Activated CD4-positive, alpha-beta T cell treated with anti-CD3 and anti-CD28 coated beads, Interleukin-2, amount 50 U/mL, for 48 hours (primary cell): ENCODE data around the gene MMGT1.
A peak's percentile ranks its signal among the peaks of the same experiment; 100 is the strongest.

Experiments used
- DNase-seq, 2 experiments: peaks; one replicate each; pipeline ENCODE4 v3.0.0-alpha.2; 2020

Gene MMGT1

DNA sequence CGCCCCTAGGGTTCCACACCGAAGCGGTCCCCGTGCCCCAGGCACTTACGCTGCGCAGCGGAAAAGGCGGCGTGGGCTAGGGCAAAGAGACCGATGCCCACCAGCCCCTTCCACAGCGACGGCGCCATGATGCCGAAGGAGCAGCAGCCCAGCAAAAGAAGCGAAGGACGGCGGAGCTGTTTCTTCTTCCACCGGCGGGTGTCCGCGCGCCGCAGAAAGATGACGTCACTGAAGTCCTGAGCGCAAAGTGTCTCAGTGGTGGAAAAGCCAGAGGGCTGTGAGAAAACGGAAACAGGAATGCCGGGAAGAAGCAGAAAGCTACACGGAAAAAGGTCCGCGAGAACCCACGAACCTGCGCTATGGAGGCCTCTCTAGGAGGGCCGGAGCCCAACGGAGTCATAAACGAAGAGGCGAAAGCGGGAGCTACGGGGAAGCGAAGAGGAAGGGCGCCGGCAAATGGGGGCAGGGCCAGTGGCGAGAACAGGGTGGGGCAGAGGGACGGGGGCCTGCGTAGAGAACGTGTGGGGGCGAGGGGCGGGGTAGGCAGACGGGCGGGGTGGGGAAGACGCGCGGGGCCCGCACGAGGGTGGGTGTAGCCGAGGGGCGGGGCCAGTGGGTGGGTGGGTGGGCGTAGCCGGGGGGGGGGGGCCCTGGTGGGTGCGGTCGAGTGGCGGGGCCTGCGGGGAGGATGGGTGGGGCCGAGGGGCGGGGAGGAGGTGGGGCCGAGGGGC, at the start of gene MMGT1:
MMGT1 (minus strand) TSS at position 441 of the 731 bp plus-strand sequence; CDS start at position 128, 313 bp downstream.
- DNase-seq: peak; percentile 82 to 83

DNA sequence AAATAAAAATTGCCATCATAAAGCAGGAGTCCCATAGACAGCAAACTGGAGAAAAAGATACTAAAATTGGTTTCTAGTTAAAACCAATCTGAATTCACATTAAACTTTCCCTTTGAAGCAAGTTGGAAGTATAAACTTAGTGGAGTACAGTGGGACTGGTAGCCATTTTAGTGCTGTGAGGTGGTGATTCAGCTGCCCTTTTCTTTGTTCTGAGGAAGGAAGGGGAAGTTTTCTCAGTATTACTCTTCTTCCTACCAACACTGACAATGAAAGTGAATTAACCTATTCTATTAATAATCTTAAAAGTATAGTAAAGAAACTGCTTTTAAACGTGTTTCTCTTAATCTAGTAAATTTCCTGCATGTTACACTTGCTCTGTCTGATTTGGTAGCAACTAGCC, 48.1 kb upstream of the MMGT1 start:
- DNase-seq: no peak

DNA sequence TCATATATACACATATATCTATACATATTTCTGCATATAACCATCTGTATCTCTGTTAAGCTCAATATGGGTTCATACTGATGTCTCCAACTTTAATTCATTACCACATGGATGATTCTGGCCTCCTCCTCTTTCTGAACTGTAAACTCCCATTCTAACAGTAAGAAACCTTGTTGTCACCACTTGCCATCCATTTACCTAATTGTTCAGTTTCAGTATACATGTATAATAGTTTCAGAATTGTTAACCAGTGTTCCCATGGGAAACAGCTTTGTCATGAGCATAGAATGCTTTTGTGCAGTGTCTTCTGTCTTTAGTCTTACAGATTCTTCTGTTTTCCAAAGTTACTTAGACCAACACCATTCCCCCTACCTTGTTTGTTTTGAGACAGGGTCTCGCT, 47.4 kb upstream of the MMGT1 start:
- no peak for DNase-seq

DNA sequence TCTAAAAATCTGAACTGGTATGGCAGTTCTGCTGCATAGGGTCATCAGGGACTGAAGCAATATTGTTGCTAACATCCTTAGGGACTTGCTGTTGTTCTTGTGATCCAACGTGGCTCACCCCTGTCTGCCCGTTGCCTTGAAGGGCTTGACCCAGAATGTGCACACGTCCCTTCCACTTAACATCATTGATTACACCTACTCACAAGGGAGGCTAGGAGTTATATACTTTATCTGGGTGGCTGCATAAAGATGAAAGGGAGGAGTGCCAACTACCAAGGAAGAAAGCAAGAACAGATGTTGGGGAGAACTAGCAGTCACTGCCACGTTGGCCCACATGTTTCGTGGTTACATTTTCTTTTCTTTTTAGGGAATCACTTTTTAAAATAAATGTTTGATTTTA, 45.4 kb upstream of the MMGT1 start:
- DNase-seq: no peak

- DNase-seq: no peak
Measured at GRCh38 chrX:136016881-136017280, 43.1 kb upstream of the MMGT1 start.

GRCh38 chrX:136015016-136015415, 41.2 kb upstream of the MMGT1 start:
- no peak for DNase-seq

- DNase-seq: no peak
Measured at GRCh38 chrX:135988245-135988644, 14.5 kb upstream of the MMGT1 start.

- DNase-seq: no peak
Measured at GRCh38 chrX:135985973-135986310, 12.2 kb upstream of the MMGT1 start.

DNA sequence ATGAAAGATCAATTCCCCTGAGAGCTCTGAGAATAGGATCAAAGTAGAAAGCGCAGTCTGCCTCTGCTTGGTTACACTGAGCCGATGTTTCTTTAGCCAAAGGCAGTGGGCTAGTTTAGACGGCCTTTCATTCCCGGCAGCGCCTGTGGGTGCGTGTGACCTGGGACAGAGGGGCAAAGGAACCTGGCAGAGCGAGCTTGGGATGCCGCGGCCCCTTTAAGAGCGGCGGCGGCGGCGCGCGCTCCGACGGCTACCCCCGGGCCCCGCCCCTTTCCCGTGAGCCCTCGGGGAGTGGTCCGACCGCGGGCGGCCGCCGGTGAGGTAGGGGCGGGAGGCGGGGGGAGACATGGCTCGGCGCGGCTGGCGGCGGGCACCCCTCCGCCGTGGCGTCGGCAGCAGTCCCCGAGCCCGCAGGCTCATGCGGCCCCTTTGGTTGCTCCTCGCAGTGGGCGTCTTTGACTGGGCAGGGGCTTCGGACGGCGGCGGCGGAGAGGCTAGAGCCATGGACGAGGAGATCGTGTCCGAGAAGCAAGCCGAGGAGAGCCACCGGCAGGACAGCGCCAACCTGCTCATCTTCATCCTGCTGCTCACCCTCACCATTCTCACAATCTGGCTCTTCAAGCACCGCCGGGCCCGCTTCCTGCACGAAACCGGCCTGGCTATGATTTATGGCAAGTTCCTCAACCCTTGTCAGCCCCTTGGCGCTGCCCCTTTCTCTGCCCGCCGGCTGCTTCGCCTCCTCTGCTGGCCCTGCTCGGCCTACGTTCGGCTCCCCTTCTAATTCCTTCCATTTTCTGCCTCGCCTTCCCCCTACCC, 11.6 kb upstream of the MMGT1 start, which contains the start of gene SLC9A6:
SLC9A6 (plus strand) TSS at position 279 of the 816 bp plus-strand sequence; CDS start at position 503, 224 bp downstream.
- DNase-seq: peak; percentile 67 to 70

DNA sequence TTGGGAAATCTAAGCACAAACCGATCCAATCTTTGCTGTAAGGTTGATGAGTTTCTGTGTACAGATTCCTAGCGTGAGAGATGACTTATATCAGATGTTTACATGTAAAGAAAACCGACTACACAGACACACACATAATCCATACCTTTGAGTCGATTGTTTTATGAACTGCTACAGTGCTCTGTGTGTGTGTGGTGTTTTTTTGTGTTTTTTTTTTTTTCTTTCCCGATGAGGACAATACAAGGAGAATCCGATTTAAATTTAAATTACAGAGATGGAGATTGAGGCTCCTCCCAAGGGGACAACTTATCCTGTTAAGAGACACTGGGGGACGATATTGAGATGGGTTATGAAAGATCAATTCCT, 11.0 kb upstream of the MMGT1 start:
- no peak for DNase-seq

- no peak for DNase-seq
Measured at GRCh38 chrX:135984256-135984655, 10.5 kb upstream of the MMGT1 start.

GRCh38 chrX:135982860-135983259, 9.1 kb upstream of the MMGT1 start:
- DNase-seq: no peak

GRCh38 chrX:135981668-135982067, 7.9 kb upstream of the MMGT1 start:
- no peak for DNase-seq

DNA sequence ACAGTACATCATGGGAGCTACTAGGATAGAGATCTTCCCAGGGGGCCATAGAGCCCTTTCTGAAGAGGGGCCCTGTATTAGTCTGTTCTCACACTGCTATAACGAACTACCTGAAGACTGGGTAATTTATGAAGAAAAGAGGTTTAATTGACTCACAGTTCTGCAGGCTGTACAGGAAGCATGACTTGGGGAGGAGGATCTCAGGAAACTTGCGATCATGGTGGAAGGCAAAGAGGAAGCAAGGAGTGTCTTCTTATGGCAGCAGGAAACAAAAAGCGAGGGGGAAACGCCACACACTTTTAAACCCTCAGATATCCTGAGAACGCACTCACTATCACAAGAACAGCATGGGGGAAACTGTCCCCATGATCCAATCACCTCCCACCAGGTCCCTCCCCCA, 7.2 kb upstream of the MMGT1 start:
- no peak for DNase-seq

DNA sequence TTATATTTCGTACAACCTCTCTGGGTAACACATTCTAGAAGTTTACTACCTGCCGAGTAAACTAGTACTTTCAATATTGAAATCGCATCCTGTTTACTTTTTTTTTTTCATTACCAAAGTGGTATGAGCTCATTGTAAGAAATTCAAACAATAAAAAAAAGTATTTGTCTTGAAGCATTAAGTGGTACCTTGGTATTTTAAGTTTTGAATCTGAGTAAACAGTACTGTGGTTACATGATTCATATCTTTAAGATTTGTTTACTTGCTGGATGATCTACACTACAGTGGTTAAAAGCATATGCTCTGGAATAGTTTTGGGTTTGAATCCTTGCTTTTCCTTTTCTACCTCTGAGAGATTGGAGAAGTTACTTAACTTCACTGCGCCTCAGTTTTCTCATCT, 3.8 kb upstream of the MMGT1 start:
- DNase-seq: no peak

DNA sequence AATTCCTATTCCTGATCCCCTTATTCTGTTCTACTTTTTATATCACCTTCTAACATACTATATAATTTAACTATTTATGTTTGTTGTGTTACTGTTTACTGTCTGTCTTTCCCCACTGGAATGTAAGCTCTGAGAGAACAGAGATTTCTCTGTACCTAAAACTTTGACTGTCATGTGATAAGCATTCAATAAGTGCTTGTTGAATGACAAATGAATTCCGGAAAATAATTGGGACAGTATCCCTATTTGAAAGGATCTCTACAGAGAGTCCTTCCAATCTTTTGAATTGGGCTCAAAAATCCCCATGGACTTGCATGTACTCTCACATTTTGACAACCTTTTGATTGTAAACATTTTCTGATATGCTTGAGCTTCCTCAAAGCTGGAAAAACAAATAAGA, 1.6 kb upstream of the MMGT1 start:
- DNase-seq: no peak

DNA sequence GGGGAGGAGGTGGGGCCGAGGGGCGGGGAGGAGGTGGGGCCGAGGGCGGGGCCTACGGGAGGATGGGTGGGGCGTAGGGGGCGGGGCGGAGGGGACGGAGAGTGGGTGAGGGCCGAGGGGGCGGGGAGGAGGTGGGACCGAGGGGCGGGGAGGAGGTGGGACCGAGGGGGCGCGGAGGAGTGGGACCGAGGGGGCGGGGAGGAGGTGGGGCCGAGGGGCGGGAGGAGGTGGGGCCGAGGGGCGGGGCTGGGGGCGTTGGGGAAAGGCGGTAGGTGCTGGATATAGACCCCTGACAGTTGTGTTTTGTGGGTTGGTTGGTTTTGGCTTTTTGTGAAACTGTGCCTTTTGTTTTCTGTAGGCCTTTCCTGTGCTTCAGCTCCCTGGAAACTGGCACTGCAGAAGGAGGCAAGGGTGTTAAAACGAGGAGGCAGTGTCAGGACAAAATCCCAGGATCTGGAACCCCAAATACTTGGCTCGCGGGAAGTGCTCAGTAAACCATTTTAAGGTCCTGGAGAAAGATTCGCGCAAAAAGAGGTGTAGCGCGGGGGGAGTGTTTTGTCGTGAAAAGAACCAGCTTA, 580 bp upstream of the MMGT1 start:
- DNase-seq: peak; percentile 57 to 59

- peak in 1 of 2 experiments; percentile 4 for DNase-seq
Measured at GRCh38 chrX:135973025-135973547, 702 bp downstream of the MMGT1 start.

DNA sequence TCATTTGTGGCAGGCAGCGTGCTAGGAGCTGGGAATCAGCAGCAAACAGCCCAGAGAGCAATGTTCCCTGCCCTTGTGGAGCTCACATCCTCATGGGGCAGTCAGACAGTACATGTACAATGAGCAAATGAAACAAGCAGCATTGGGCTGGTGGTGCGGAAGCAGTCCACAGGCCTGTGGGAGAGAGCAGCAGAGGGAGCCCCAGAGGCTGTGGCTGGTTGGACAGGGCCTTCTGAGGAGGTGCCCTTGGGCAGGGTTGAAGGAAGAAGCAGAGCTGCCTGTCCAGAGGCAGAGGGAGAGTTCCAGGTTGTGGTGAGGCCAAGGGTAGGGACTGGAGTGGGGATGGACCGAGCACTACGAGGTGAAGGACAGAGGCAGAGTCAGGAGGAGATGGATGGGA, 22.5 kb downstream of the MMGT1 start:
- DNase-seq: no peak

DNA sequence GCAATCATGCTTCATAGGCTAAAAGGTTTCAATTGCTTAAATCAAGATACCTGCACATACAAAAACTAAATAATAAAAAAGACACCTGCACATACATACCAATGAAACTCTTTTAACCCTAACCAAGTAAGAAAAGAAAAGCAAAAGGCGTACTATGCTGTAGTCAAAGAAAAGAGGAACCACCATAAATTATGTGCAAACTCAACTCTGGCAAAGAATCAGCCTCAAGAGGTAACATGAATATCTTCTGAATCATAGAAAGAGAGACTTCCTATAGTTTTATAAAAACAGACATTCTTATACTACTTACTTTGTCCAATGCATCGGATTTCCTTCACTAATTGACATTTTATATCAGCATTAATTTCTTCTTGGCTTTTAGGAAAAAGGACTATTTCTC, 29.3 kb downstream of the MMGT1 start:
- DNase-seq: no peak

GRCh38 chrX:135931644-135932487, 41.9 kb downstream of the MMGT1 start:
- DNase-seq: peak; percentile 41 to 52

DNA sequence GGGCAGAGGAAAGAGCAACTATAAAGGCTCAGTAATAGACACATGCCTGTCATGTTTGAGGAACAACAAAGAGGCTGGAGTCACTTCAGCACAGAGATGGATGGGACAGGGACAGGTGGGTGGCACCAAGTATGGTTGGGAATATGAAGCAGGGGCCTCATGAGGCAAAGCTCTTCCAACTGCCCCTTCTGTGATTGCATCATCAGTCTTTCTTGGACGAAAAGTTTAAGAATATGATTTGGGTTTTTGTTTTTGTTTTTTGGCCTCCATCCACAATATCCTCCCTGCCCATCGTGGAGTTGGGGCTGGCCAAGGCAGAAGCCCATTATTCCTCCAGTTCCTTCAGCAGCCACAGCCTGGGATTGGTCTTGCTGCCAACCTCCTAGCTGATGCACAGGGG, 45.9 kb downstream of the MMGT1 start:
- DNase-seq: no peak

GRCh38 chrX:135923353-135923752, 50.4 kb downstream of the MMGT1 start:
- DNase-seq: no peak
